ENCODE results near the gene ZC3H12C.

ZC3H12C gene

GRCh38 chr11:110159476-110159875 is 66.3 kb downstream of the ZC3H12C start:
- no peak overlapping the region for H3K4me3 ChIP-seq (ENCODE audit: low read depth, low read length)
- no peak for TF ChIP-seq CTCF (IDR thresholded peaks at IDR 0.05; ENCODE audit: insufficient read depth, low read depth, low read length, missing control alignments)
- no peak for DNase-seq (ENCODE audit: low read depth)

GRCh38 chr11:110160016-110160415 is 66.8 kb downstream of the ZC3H12C start:
- H3K4me3 ChIP-seq (ENCODE audit: low read depth, low read length) = no peak overlapping the region
- TF ChIP-seq CTCF (IDR thresholded peaks at IDR 0.05; ENCODE audit: insufficient read depth, low read depth, low read length, missing control alignments) = no peak
- no peak for DNase-seq (ENCODE audit: low read depth)

- H3K4me3 ChIP-seq (ENCODE audit: low read depth, low read length) = no peak overlapping the region
- no peak for TF ChIP-seq CTCF (IDR thresholded peaks at IDR 0.05; ENCODE audit: insufficient read depth, low read depth, low read length, missing control alignments)
- no peak for DNase-seq (ENCODE audit: low read depth)
These were observed 67.2 kb downstream of the ZC3H12C start for GRCh38 chr11:110160437-110160836.

- no peak for TF ChIP-seq CTCF (IDR thresholded peaks at IDR 0.05; ENCODE audit: insufficient read depth, low read depth, low read length, missing control alignments)
- no peak overlapping the region for H3K4me3 ChIP-seq (ENCODE audit: low read depth, low read length)
- no peak for DNase-seq (ENCODE audit: low read depth)
These were observed 67.9 kb downstream of the ZC3H12C start for GRCh38 chr11:110161061-110161460.

GRCh38 chr11:110162216-110162615 is 69.0 kb downstream of the ZC3H12C start:
- TF ChIP-seq CTCF (IDR thresholded peaks at IDR 0.05; ENCODE audit: insufficient read depth, low read depth, low read length, missing control alignments) = no peak
- DNase-seq (ENCODE audit: low read depth) = no peak

GRCh38 chr11:110165039-110165925 is 72.1 kb downstream of the ZC3H12C start:
- H3K4me3 ChIP-seq (ENCODE audit: low read depth, low read length) = no peak overlapping the region
- TF ChIP-seq CTCF (IDR thresholded peaks at IDR 0.05; ENCODE audit: insufficient read depth, low read depth, low read length, missing control alignments) = no peak
- DNase-seq (ENCODE audit: low read depth) = no peak

More at GRCh38 chr11:110162216-110162615, 69.0 kb downstream of the ZC3H12C start:
- no peak overlapping the region for H3K4me3 ChIP-seq (ENCODE audit: low read depth, low read length)

All from GM12865 (cell line).